OCI-LY3 (cell line): ENCODE data around the gene KLHL29.

Source experiments
- H2AFZ ChIP-seq: fragments of 200-600, 300-600 bp; shearing (Covaris generic); 2 replicates; pipeline ENCODE4 v1.6.0; 2014; ENCODE audit warnings: antibody characterized with exemption, low read depth, low read length
- H3K27ac ChIP-seq: fragments of 200-600, 300-600 bp; sonication (generic); 2 replicates; pipeline ENCODE4 v1.5.1; 2014; ENCODE audit warnings: mild to moderate bottlenecking, low read length, moderate library complexity, mixed read lengths
- H3K27me3 ChIP-seq: fragments of 200-600, 300-600 bp; sonication (generic); 2 replicates; pipeline ENCODE4 v1.6.1; 2014; ENCODE audit warnings: low read depth, low read length, mixed read lengths
- H3K36me3 ChIP-seq: fragments of 200-600, 300-600 bp; sonication (generic); replicated peaks from 2 replicates; pipeline ENCODE3; 2014; ENCODE audit warnings: low read depth, low read length, mixed read lengths
- H3K4me1 ChIP-seq: fragments of 300-600, 200-600 bp; sonication (generic); 2 replicates; pipeline ENCODE4 v1.6.1; 2014; ENCODE audit warnings: low read length, mixed read lengths
- H3K4me2 ChIP-seq: fragments of 200-600, 300-600 bp; sonication (generic); 2 replicates; pipeline ENCODE4 v1.6.1; 2014; ENCODE audit warnings: low read length, mixed read lengths
- H3K4me3 ChIP-seq: fragments of 300-600, 200-600 bp; sonication (generic); 2 replicates; pipeline ENCODE4 v1.5.1; 2014; ENCODE audit warnings: antibody characterized with exemption, mild to moderate bottlenecking, low read length, moderate library complexity
- H3K79me2 ChIP-seq: fragments of 300-600, 200-600 bp; shearing (Covaris generic); 2 replicates; pipeline ENCODE4 v1.6.1; 2014; ENCODE audit warnings: mild to moderate bottlenecking, low read length, mixed read lengths
- H3K9ac ChIP-seq: fragments of 300-600, 200-600 bp; shearing (Covaris generic); 2 replicates; pipeline ENCODE4 v1.6.0; 2014; ENCODE audit warnings: mild to moderate bottlenecking, low read length, moderate library complexity
- H3K9me3 ChIP-seq: fragments of 200-600, 300-600 bp; shearing (Covaris generic); 2 replicates; pipeline ENCODE4 v1.6.1; 2014; ENCODE audit warnings: low read length, mixed read lengths; ENCODE audit not compliant: insufficient read depth
- H4K20me1 ChIP-seq: fragments of 200-600, 300-600 bp; sonication (generic); 2 replicates; pipeline ENCODE4 v1.6.1; 2016; ENCODE audit warnings: low read length, mixed read lengths; ENCODE audit not compliant: insufficient read depth
- CTCF ChIP-seq: fragments of 200-600, 300-600 bp; sonication (generic); IDR thresholded peaks from 2 replicates; pipeline ENCODE4 v1.5.1; 2014; ENCODE audit warnings: antibody characterized with exemption, low read length, low read depth
- EZH2phosphoT487 ChIP-seq: fragments of 200-600 bp; shearing (Covaris generic); IDR thresholded peaks from 2 replicates; pipeline ENCODE4 v1.6.1; 2018; ENCODE audit warnings: antibody characterized with exemption, mixed run types, low read depth

The KLHL29 gene

DNA sequence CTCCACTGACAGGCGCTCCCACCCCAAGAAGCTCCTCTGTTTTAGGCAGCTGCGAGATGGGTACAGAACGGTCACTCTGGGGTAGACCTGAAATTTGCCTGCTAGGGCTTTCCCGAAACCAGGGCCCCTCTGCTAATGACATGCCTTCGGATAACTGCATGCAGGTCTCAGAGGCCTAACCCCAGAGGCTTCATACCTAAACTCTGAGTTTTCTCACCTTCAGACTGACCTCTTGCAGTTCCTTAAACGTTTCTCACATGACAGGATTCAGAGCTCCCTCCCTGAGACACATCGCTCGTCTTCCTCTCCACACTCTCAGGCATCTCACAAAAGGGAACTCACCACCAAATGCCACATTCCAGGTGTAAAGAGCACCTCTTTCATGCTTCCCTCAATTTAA, 11.3 kb upstream of the KLHL29 start:
- Histone ChIP-seq H3K9ac (no peak overlapping the region), H3K4me2 (no peak overlapping the region), H3K4me1 (no peaks in the 10 kb centered on the region), H3K9me3 (no peaks in the 10 kb centered on the region), H3K79me2 (no peaks in the 10 kb centered on the region), H3K36me3 (no peaks in the 10 kb centered on the region), H3K27me3 (0 out of 2 replicates have a peak, but pooled peaks cover 6% of the 10 kb centered on the region), H3K4me3 (no peak overlapping the region), H2AFZ (no peak overlapping the region), H4K20me1 (no peaks in the 10 kb centered on the region), H3K27ac (no peak overlapping the region)
- TF ChIP-seq EZH2phosphoT487 (no peak), CTCF (no peak)

DNA sequence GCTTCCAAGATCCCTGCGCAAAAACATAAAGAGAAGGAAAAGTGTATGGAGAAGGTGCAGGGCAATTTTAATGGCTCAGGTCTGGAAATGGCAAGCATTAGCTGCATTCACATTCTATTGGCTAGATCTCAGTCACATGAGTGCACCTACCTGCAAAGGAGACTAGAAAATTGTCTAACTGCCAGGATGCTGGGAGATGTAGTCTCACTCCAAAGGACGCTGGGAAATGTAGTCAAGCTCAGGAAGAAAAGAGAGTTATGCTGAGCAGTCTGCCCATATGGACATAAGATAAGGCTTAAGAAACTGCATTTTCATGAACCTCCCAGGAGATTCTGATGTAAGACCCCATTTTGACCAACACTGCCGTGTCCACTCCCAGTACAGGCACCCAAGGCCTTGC, 9.5 kb upstream of the KLHL29 start:
- Histone ChIP-seq H3K27me3 (0 out of 2 replicates have a peak, but pooled peaks cover 6% of the 10 kb centered on the region), H3K79me2 (no peaks in the 10 kb centered on the region), H3K4me3 (no peak overlapping the region), H3K9ac (no peak overlapping the region), H3K27ac (no peak overlapping the region), H3K4me1 (peaks cover 15% of the 10 kb centered on the region), H2AFZ (no peak overlapping the region), H4K20me1 (no peaks in the 10 kb centered on the region), H3K36me3 (no peaks in the 10 kb centered on the region), H3K9me3 (no peaks in the 10 kb centered on the region), H3K4me2 (no peak overlapping the region)
- no peak for TF ChIP-seq CTCF
- no peak for TF ChIP-seq EZH2phosphoT487

DNA sequence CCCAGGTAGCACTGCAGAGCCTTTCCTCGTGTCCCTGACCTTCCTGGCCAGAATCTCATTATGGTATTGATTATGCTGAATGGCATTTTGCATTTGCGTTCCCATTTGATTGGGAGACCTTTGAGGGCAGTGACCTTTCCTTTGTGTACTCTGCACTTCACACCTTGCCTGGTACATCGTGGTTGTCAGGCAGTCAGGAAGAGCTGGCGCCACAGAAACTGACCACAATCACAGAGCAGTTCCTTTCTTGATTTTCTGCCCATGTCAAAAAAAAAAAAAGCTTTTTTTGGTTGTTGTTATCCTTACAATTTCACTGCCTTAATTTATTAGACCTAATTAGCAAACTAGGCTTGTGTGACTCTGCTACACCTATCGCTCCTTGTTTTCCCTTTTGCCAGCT, 8.9 kb upstream of the KLHL29 start:
- H3K36me3 ChIP-seq: no peaks in the 10 kb centered on the region
- no peak overlapping the region for H3K4me3 ChIP-seq
- no peak overlapping the region for H3K4me2 ChIP-seq
- H4K20me1 ChIP-seq: no peaks in the 10 kb centered on the region
- TF ChIP-seq CTCF: no peak
- no peak for TF ChIP-seq EZH2phosphoT487
- H3K9ac ChIP-seq: no peak overlapping the region
- 0 out of 2 replicates have a peak, but pooled peaks cover 6% of the 10 kb centered on the region for H3K27me3 ChIP-seq
- H3K27ac ChIP-seq: no peak overlapping the region
- H3K9me3 ChIP-seq: no peaks in the 10 kb centered on the region
- H3K79me2 ChIP-seq: no peaks in the 10 kb centered on the region
- H2AFZ ChIP-seq: no peak overlapping the region
- H3K4me1 ChIP-seq: peaks cover 22% of the 10 kb centered on the region

DNA sequence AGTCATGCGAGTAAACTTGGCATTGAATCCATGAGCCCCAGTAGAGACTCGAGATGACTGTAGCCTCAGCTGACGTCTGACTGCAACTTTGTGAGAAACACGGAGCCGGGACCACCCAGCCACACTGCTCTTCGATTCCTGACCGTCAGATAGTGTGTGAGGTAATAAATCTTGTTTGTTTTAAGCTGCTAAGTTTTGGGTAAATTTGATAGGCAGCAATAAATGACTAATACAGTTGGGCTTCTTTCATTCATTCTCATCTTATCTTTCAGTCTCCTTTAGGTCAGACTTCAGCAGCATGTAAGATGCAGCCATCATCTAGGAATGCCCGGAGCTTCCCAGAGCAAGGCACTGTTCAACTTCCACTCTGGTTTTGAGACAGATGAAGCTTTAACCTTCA, 8.0 kb upstream of the KLHL29 start:
- H3K27me3 ChIP-seq: 0 out of 2 replicates have a peak, but pooled peaks cover 6% of the 10 kb centered on the region
- H3K9me3 ChIP-seq: no peaks in the 10 kb centered on the region
- H4K20me1 ChIP-seq: no peaks in the 10 kb centered on the region
- H3K9ac ChIP-seq: no peak overlapping the region
- no peak overlapping the region for H3K4me2 ChIP-seq
- no peak overlapping the region for H3K27ac ChIP-seq
- H3K36me3 ChIP-seq: no peaks in the 10 kb centered on the region
- no peak overlapping the region for H2AFZ ChIP-seq
- H3K4me1 ChIP-seq: peaks cover 26% of the 10 kb centered on the region
- TF ChIP-seq CTCF: no peak
- no peak overlapping the region for H3K4me3 ChIP-seq
- no peaks in the 10 kb centered on the region for H3K79me2 ChIP-seq
